H1 (cell line): Measurements from ENCODE around the gene STYXL1. TPM values are rescaled to one million over a fixed set of nuclear protein-coding genes. Genes with fewer than 3 reads are reported as not detected.

Source experiments
- CTCF ChIA-PET: fragments of 300-600 bp; sonication (Branson Sonifier 250); formaldehyde crosslinking; loops from one replicate; lab custom pipeline; 2021; ENCODE audit not compliant: partially characterized antibody; lab: Charles Lee
- POLR2A ChIA-PET: fragments of 300-600 bp; sonication (Branson Sonifier 250); formaldehyde crosslinking; loops from one replicate; lab custom pipeline; 2021; ENCODE audit warnings: inconsistent platforms; ENCODE audit not compliant: partially characterized antibody; lab: Charles Lee
- DNase-seq, 2 experiments: peaks; one replicate each; pipeline versions ENCODE4 v3.0.0 to v3.0.0-alpha.2; 2010 to 2022; ENCODE audit warnings: low spot score in 2 of 2, low read depth in 1 of 2, mixed read lengths in 1 of 2
- FAIRE-seq: peaks from 2 replicates; lab custom pipeline; 2011; peaks lifted over from hg19 to GRCh38; lab: Jason Lieb, UNC
- H2AFZ ChIP-seq: 2 replicates; pipeline ENCODE4 v1.8.1; 2012; ENCODE audit warnings: low read length, inconsistent platforms
- H2AK5ac ChIP-seq: 2 replicates; pipeline ENCODE4 v1.6.1; 2013; ENCODE audit warnings: low read depth, low read length
- H2BK120ac ChIP-seq: replicated peaks from 2 replicates; pipeline ENCODE3; 2013; ENCODE audit warnings: low read depth, low read length, inconsistent platforms
- H2BK12ac ChIP-seq: 2 replicates; pipeline ENCODE4 v1.6.1; 2013; ENCODE audit warnings: low read depth, low read length
- H2BK15ac ChIP-seq: 2 replicates; pipeline ENCODE4 v1.6.1; 2013; ENCODE audit warnings: low read length
- H2BK20ac ChIP-seq: 2 replicates; pipeline ENCODE4 v1.6.1; 2013; ENCODE audit warnings: low read length
- H2BK5ac ChIP-seq: 2 replicates; pipeline ENCODE4 v1.6.1; 2013; ENCODE audit warnings: low read depth, low read length
- H3K14ac ChIP-seq: 2 replicates; pipeline ENCODE4 v1.6.1; 2013; ENCODE audit warnings: inconsistent platforms; ENCODE audit not compliant: insufficient read length
- H3K18ac ChIP-seq: 2 replicates; pipeline ENCODE4 v1.6.1; 2013; ENCODE audit warnings: low read length; ENCODE audit errors: extremely low read depth
- H3K23ac ChIP-seq: 2 replicates; pipeline ENCODE4 v1.6.1; 2013; ENCODE audit warnings: inconsistent platforms; ENCODE audit not compliant: insufficient read length
- H3K23me2 ChIP-seq: 2 replicates; pipeline ENCODE4 v1.6.1; 2013; ENCODE audit warnings: low read depth, low read length
- H3K27ac ChIP-seq: 2 replicates; pipeline ENCODE4 v1.6.1; 2011; ENCODE audit warnings: low read depth, low read length, inconsistent platforms
- H3K27me3 ChIP-seq, 4 experiments: replicated peaks in 1 of 4; 1 replicate in 1 of 4; 2 replicates in 3 of 4; pipeline versions ENCODE4 v1.6.1 to v1.8.1; 2011 to 2013; ENCODE audit warnings: low read length in 3 of 4, mild to moderate bottlenecking in 3 of 4, inconsistent platforms in 2 of 4, mixed read lengths in 2 of 4, moderate library complexity in 1 of 4; ENCODE audit not compliant: control insufficient read depth in 3 of 4, insufficient read depth in 3 of 4; ENCODE audit errors: extremely low read depth in 1 of 4
- H3K36me3 ChIP-seq, 4 experiments: 2 replicates each; pipeline versions ENCODE4 v1.6.1 to v1.8.1; 2011 to 2013; ENCODE audit warnings: mild to moderate bottlenecking in 4 of 4, low read length in 3 of 4, moderate library complexity in 2 of 4, control low read depth in 1 of 4, inconsistent platforms in 1 of 4; ENCODE audit not compliant: insufficient read depth in 4 of 4, control insufficient read depth in 2 of 4
- H3K4ac ChIP-seq: replicated peaks from 2 replicates; pipeline ENCODE3; 2013; ENCODE audit warnings: low read length, low read depth, mixed read lengths, inconsistent platforms; ENCODE audit not compliant: insufficient read length
- H3K4me1 ChIP-seq, 4 experiments: replicated peaks in 1 of 4; 1 replicate in 1 of 4; 2 replicates in 3 of 4; pipeline versions ENCODE4 v1.6.1 to v1.8.1; 2011 to 2013; ENCODE audit warnings: low read length in 3 of 4, inconsistent platforms in 2 of 4, mixed read lengths in 1 of 4; ENCODE audit not compliant: insufficient read depth in 4 of 4, control insufficient read depth in 3 of 4
- H3K4me2 ChIP-seq, 2 experiments: 2 replicates each; pipeline versions ENCODE4 v1.6.1 to v1.8.1; 2011 to 2013; ENCODE audit warnings: low read depth in 2 of 2, low read length in 2 of 2, control low read depth in 1 of 2, inconsistent platforms in 1 of 2, mild to moderate bottlenecking in 1 of 2; ENCODE audit not compliant: insufficient read depth in 1 of 2
- H3K4me3 ChIP-seq, 4 experiments: fragments of 200-600, 300-600 bp in 1 of 4; sonication (generic), shearing (Covaris generic), sonication (Bioruptor Twin) in 1 of 4; 2 replicates each; pipeline versions ENCODE4 v1.5.1 to v1.8.1; 2011 to 2016; ENCODE audit warnings: low read length in 4 of 4, low read depth in 3 of 4, control low read depth in 2 of 4, inconsistent platforms in 2 of 4, mild to moderate bottlenecking in 2 of 4, mixed read lengths in 1 of 4, moderate library complexity in 1 of 4; ENCODE audit not compliant: insufficient read depth in 2 of 4; ENCODE audit errors: extremely low read depth in 1 of 4
- H3K56ac ChIP-seq: replicated peaks from 2 replicates; pipeline ENCODE3; 2013; ENCODE audit warnings: low read depth, mild to moderate bottlenecking, mixed read lengths, low read length, inconsistent platforms; ENCODE audit not compliant: insufficient read length
- H3K79me1 ChIP-seq: 2 replicates; pipeline ENCODE4 v1.6.1; 2013; ENCODE audit warnings: low read depth, low read length, control low read depth
- H3K79me2 ChIP-seq, 2 experiments: 2 replicates each; pipeline versions ENCODE4 v1.6.1 to v1.8.1; 2012 to 2013; ENCODE audit warnings: low read length in 2 of 2, mild to moderate bottlenecking in 2 of 2, inconsistent platforms in 1 of 2; ENCODE audit not compliant: insufficient read depth in 2 of 2, control insufficient read depth in 1 of 2
- H3K9ac ChIP-seq, 4 experiments: replicated peaks in 1 of 4; 1 replicate in 1 of 4; 2 replicates in 3 of 4; pipeline versions ENCODE4 v1.6.1 to v1.8.1; 2011 to 2013; ENCODE audit warnings: low read depth in 3 of 4, low read length in 3 of 4, control low read depth in 2 of 4, mild to moderate bottlenecking in 2 of 4, moderate library complexity in 2 of 4, inconsistent platforms in 1 of 4; ENCODE audit errors: extremely low read depth in 1 of 4
- H3K9me3 ChIP-seq, 2 experiments: 2 replicates each; pipeline versions ENCODE4 v1.6.1 to v1.8.1; 2012 to 2013; ENCODE audit warnings: mild to moderate bottlenecking in 2 of 2, moderate library complexity in 2 of 2, control low read depth in 1 of 2, inconsistent platforms in 1 of 2, low read depth in 1 of 2, low read length in 1 of 2, mixed read lengths in 1 of 2; ENCODE audit not compliant: insufficient read depth in 2 of 2
- H4K20me1 ChIP-seq, 2 experiments: replicated peaks in 1 of 2; 2 replicates each; pipeline versions ENCODE3 to v1.8.1; 2011 to 2013; ENCODE audit warnings: inconsistent platforms in 2 of 2, low read length in 2 of 2, mild to moderate bottlenecking in 1 of 2; ENCODE audit not compliant: insufficient read depth in 2 of 2, control insufficient read depth in 1 of 2
- H4K5ac ChIP-seq: 2 replicates; pipeline ENCODE4 v1.6.1; 2013; ENCODE audit warnings: low read length, low read depth, mixed read lengths, inconsistent platforms; ENCODE audit not compliant: insufficient read length
- H4K8ac ChIP-seq: 2 replicates; pipeline ENCODE4 v1.8.0; 2013; ENCODE audit warnings: mild to moderate bottlenecking, moderate library complexity, low read length, inconsistent platforms; ENCODE audit not compliant: insufficient read depth; ENCODE audit errors: extremely low read depth
- H4K91ac ChIP-seq: replicated peaks from 2 replicates; pipeline ENCODE3; 2013; ENCODE audit warnings: low read length, mixed read lengths, inconsistent platforms; ENCODE audit not compliant: insufficient read length
- BACH1 ChIP-seq: IDR thresholded peaks from 2 replicates; pipeline ENCODE4 v1.6.1; 2012; ENCODE audit warnings: low read length, improper control_type of control experiment
- CEBPB ChIP-seq: IDR thresholded peaks from 2 replicates; pipeline ENCODE4 v1.6.1; 2012; ENCODE audit warnings: low read depth, low read length
- EP300 ChIP-seq, 2 experiments: IDR thresholded peaks; 1 replicate in 1 of 2; 2 replicates in 1 of 2; pipeline ENCODE4 v1.6.1; 2011 to 2012; ENCODE audit warnings: low read depth in 2 of 2, low read length in 2 of 2, mild to moderate bottlenecking in 2 of 2, borderline replicate concordance in 1 of 2, inconsistent platforms in 1 of 2, moderate library complexity in 1 of 2
- GABPA ChIP-seq: IDR thresholded peaks from 2 replicates; pipeline ENCODE4 v1.6.1; 2011; ENCODE audit warnings: mild to moderate bottlenecking, low read length, moderate library complexity, borderline replicate concordance; ENCODE audit not compliant: insufficient read depth
- KDM5A ChIP-seq: fragments of 200-600 bp; IDR thresholded peaks from 2 replicates; pipeline ENCODE4 v1.7.1; 2012; ENCODE audit warnings: mild to moderate bottlenecking, low read length, inconsistent platforms, mixed read lengths
- NANOG ChIP-seq: IDR thresholded peaks from 2 replicates; pipeline ENCODE4 v1.6.1; 2011; ENCODE audit warnings: low read length, low read depth, mild to moderate bottlenecking, inconsistent platforms; ENCODE audit not compliant: insufficient read depth, poor library complexity, severe bottlenecking
- POLR2A ChIP-seq, 2 experiments: IDR thresholded peaks; 1 replicate in 1 of 2; 2 replicates in 1 of 2; pipeline ENCODE4 v1.6.1; 2011; ENCODE audit warnings: low read depth in 2 of 2, low read length in 2 of 2, mild to moderate bottlenecking in 2 of 2; ENCODE audit errors: control extremely low read depth in 1 of 2
- SP1 ChIP-seq: IDR thresholded peaks from 2 replicates; pipeline ENCODE4 v1.6.1; 2011; ENCODE audit warnings: low read depth, low read length
- SP2 ChIP-seq: IDR thresholded peaks from 2 replicates; pipeline ENCODE4 v1.6.1; 2012; ENCODE audit warnings: mild to moderate bottlenecking, low read length, inconsistent platforms
- TAF7 ChIP-seq: optimal IDR thresholded peaks from 2 replicates; pipeline ENCODE3; 2011; ENCODE audit warnings: low read depth, mild to moderate bottlenecking, inconsistent platforms, low read length, moderate library complexity, borderline replicate concordance
- TCF12 ChIP-seq: IDR thresholded peaks from 2 replicates; pipeline ENCODE4 v1.6.1; 2011; ENCODE audit warnings: low read depth, mild to moderate bottlenecking, low read length
- YY1 ChIP-seq: IDR thresholded peaks from 2 replicates; pipeline ENCODE4 v1.6.1; 2011; ENCODE audit warnings: low read depth, mild to moderate bottlenecking, low read length
- WGBS, 2 experiments: shearing (Covaris generic) in 1 of 2; methylation state at CpG; one replicate each; pipeline versions ENCODE4 v1.1.6 to v1.1.7; 2013 to 2015; ENCODE audit warnings: low lambda C conversion rate in 2 of 2, mixed read lengths in 2 of 2, inconsistent platforms in 1 of 2, low coverage in 1 of 2, missing lambda C conversion rate in 1 of 2; ENCODE audit not compliant: insufficient replicate concordance in 2 of 2, insufficient coverage in 1 of 2, insufficient read length in 1 of 2; ENCODE audit errors: extremely low coverage in 1 of 2, missing lambda C conversion rate in 1 of 2; 5-methylcytosine and 5-hydroxymethylcytosine counted together
- polyA plus RNA-seq, 7 experiments: library from polyadenylated mRNA; depleted of rRNA in 3 of 7; stranded (reverse) in 5 of 7; unstranded in 2 of 7; fragments of >200 nt in 5 of 7; fragments of 200-250 nt in 2 of 7; gene quantifications; 1 replicate in 5 of 7; 2 replicates in 1 of 7; 4 replicates in 1 of 7; pipeline versions ENCODE4 v1.2.1 to v1.2.3, GENCODE V29; 2011 to 2013; ENCODE audit warnings: missing spikeins in 2 of 7, mixed read lengths in 2 of 7
- total RNA-seq: library from RNA; stranded (reverse); fragmentation: NEBNext Ultra II Directional; extraction: Animal tissue kit (Norgen Biotek cat#: 25700); gene quantifications from 2 replicates; pipeline ENCODE4 v1.2.1, GENCODE V29; 2021
- TF ChIP-seq, protein P1 (sequence below): IDR thresholded peaks from 2 replicates; pipeline ENCODE4 v1.6.1; 2012; ENCODE audit warnings: inconsistent platforms
- TF ChIP-seq, protein P2 (sequence below): IDR thresholded peaks from 2 replicates; pipeline ENCODE4 v1.6.1; 2012; ENCODE audit warnings: inconsistent platforms

STYXL1 gene
- total and polyA plus RNA-seq, 2 of the 8 experiments (the other 6 are each of a cell fraction or from before 2014, with no cell fraction given): 32.3 to 53.9 TPM

GRCh38 chr7:76089865-76090475 lies 42.2 kb upstream of the STYXL1 start:
- Histone ChIP-seq H3K4me2 (no peak overlapping the region), H4K91ac (no peak overlapping the region)
- POLR2A ChIA-PET: interaction anchor here (1.0 kb wide), 1 partner anchor 16 kb away, joined by 3 read pairs; no protein-coding TSS in a partner anchor
- TF ChIP-seq SP1 (no peak), TCF12 (no peak), KDM5A (no peak), TAF7 (no peak), BACH1 (no peak), POLR2A (IDR thresholded peaks at IDR 0.05; ENCODE audit: control extremely low read depth in 1 of 2, low read depth in 2 of 2, low read length in 2 of 2) (no peak), SP2 (no peak), GABPA (no peak), NANOG (no peak), EP300 (IDR thresholded peaks at IDR 0.05; ENCODE audit: borderline replicate concordance in 1 of 2, low read depth in 2 of 2, low read length in 2 of 2) (no peak), CEBPB (no peak), YY1 (no peak)
- TF ChIP-seq, protein P1, sequence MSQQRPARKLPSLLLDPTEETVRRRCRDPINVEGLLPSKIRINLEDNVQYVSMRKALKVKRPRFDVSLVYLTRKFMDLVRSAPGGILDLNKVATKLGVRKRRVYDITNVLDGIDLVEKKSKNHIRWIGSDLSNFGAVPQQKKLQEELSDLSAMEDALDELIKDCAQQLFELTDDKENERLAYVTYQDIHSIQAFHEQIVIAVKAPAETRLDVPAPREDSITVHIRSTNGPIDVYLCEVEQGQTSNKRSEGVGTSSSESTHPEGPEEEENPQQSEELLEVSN: no peak
- TF ChIP-seq, protein P2, sequence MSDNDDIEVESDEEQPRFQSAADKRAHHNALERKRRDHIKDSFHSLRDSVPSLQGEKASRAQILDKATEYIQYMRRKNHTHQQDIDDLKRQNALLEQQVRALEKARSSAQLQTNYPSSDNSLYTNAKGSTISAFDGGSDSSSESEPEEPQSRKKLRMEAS: no peak

More at GRCh38 chr7:76089865-76090475, 42.2 kb upstream of the STYXL1 start:
- Histone ChIP-seq H3K4me3 (no peak overlapping the region), H2AFZ (no peak overlapping the region), H2BK5ac (no peak overlapping the region), H4K20me1 (no peaks in the 10 kb centered on the region), H3K23me2 (no peaks in the 10 kb centered on the region), H3K14ac (no peak overlapping the region), H3K79me1 (no peaks in the 10 kb centered on the region), H2BK120ac (no peak overlapping the region), H3K79me2 (no peaks in the 10 kb centered on the region), H4K5ac (no peak overlapping the region), H3K4me1 (no peaks in the 10 kb centered on the region), H3K56ac (no peak overlapping the region), H3K9me3 (no peaks in the 10 kb centered on the region), H3K27me3 (no peaks in the 10 kb centered on the region), H3K4ac (no peak overlapping the region), H2AK5ac (no peak overlapping the region), H3K27ac (no peak overlapping the region), H3K23ac (no peak overlapping the region), H2BK12ac (no peak overlapping the region), H3K9ac (no peak overlapping the region), H3K18ac (no peak overlapping the region), H2BK15ac (no peak overlapping the region), H2BK20ac (no peak overlapping the region), H4K8ac (no peak overlapping the region), H3K36me3 (no peaks in the 10 kb centered on the region)
- CTCF ChIA-PET: interaction anchor here (0.6 to 1.3 kb wide), 3 partner anchors 15 to 172 kb away, joined by 3 to 6 read pairs (median 4); no protein-coding TSS in a partner anchor
- DNase-seq (no peak), FAIRE-seq (no peak)
- 87% methylated on average over 7 of the region's 10 CpGs; no CpG with 5 or more reads in 1 of the 2 experiments for whole genome bisulfite sequencing, 2 experiments
